Natural killer cell (primary cell): ENCODE measurements around the gene NRG3. TPM values are rescaled to one million over a fixed set of nuclear protein-coding genes. Genes with fewer than 3 reads are reported as not detected.

Experiments used
- ATAC-seq, 3 donors: fragments of 150-1000 bp in 2 of 3; fragments of 200-7000 bp in 1 of 3; cut with Tn5 transposase; 1 replicate in 1 of 3; 2 replicates in 2 of 3; pipeline ENCODE4 v1.10.0; 2021; ENCODE audit warnings: mild to moderate bottlenecking in 2 of 3, moderate library complexity in 2 of 3
- DNase-seq, 2 donors: peaks; one replicate each; pipeline versions ENCODE4 v3.0.0 to v3.0.0-alpha.2; 2013 to 2021; ENCODE audit warnings: mixed read lengths in 1 of 2
- H3K27ac ChIP-seq: one replicate; pipeline ENCODE4 v1.5.1; 2013; ENCODE audit warnings: mild to moderate bottlenecking, low read length
- H3K27me3 ChIP-seq: one replicate; pipeline ENCODE4 v1.6.1; 2013; ENCODE audit warnings: low read length; ENCODE audit not compliant: control insufficient read depth, insufficient read depth
- H3K36me3 ChIP-seq: one replicate; pipeline ENCODE4 v1.6.1; 2013; ENCODE audit warnings: low read length; ENCODE audit not compliant: control insufficient read depth, insufficient read depth
- H3K4me1 ChIP-seq: one replicate; pipeline ENCODE4 v1.6.1; 2013; ENCODE audit warnings: low read length; ENCODE audit not compliant: control insufficient read depth, insufficient read depth
- H3K4me3 ChIP-seq: one replicate; pipeline ENCODE4 v1.5.1; 2013; ENCODE audit warnings: low read length
- H3K9me3 ChIP-seq: one replicate; pipeline ENCODE4 v1.6.1; 2013; ENCODE audit warnings: low read length; ENCODE audit not compliant: control insufficient read depth, insufficient read depth
- H3K27ac Mint-ChIP-seq, 2 donors: one replicate each; pipeline ENCODE4 v1.8.0; 2022; ENCODE audit warnings: mild to moderate bottlenecking in 2 of 2, mixed read lengths in 2 of 2, moderate library complexity in 1 of 2
- H3K27me3 Mint-ChIP-seq, 2 donors: one replicate each; pipeline ENCODE4 v1.8.0; 2022; ENCODE audit warnings: low read depth in 2 of 2, mixed read lengths in 2 of 2
- H3K36me3 Mint-ChIP-seq: one replicate; pipeline ENCODE4 v1.8.0; 2022; ENCODE audit warnings: mixed read lengths
- H3K4me1 Mint-ChIP-seq, 2 donors: one replicate each; pipeline ENCODE4 v1.8.0; 2022; ENCODE audit warnings: mixed read lengths in 2 of 2
- H3K4me3 Mint-ChIP-seq: one replicate; pipeline ENCODE4 v1.8.0; 2022; ENCODE audit warnings: mild to moderate bottlenecking, moderate library complexity, mixed read lengths
- H3K9me3 Mint-ChIP-seq, 2 donors: one replicate each; pipeline ENCODE4 v1.8.0; 2022; ENCODE audit warnings: mixed read lengths in 2 of 2
- CTCF ChIP-seq: fragments of 200-600 bp; IDR thresholded peaks from one replicate; pipeline ENCODE4 v1.8.0; 2022; ENCODE audit warnings: antibody characterized with exemption
- WGBS: methylation state at CpG from one replicate; pipeline ENCODE4 v1.1.7; 2013; ENCODE audit warnings: missing lambda C conversion rate; ENCODE audit not compliant: insufficient coverage; 5-methylcytosine and 5-hydroxymethylcytosine counted together
- intact Hi-C: fragments of 100-400 bp; cut with micrococcal nuclease; formaldehyde crosslinking; loops from one replicate; pipeline ENCODE4 v1.14.2; 2022
- total RNA-seq, 4 donors: library from RNA; stranded (reverse); fragments of 120-200 nt in 1 of 4; gene quantifications; one replicate each; pipeline versions ENCODE4 v1.2.3 to v1.2.4, GENCODE V29; 2013 to 2022

Gene NRG3
- total RNA-seq, 3 donors from 2014 or later (not counting 1 experiment from before 2014, with no cell fraction given), result not detected

GRCh38 chr10:82160307-82160706, 285.3 kb downstream of the NRG3 start:
- Histone ChIP-seq H3K9me3 (no peaks in the 10 kb centered on the region), H3K27ac (no peak overlapping the region), H3K4me1 (no peaks in the 10 kb centered on the region), H3K36me3 (no peaks in the 10 kb centered on the region), H3K4me3 (no peak overlapping the region), H3K27me3 (no peaks in the 10 kb centered on the region)
- no peak for DNase-seq
- H3K36me3 Mint-ChIP-seq, result peaks cover 7% of the 10 kb centered on the region
- no peak overlapping the region for H3K27ac Mint-ChIP-seq
- 94% methylated on average over 1 of the region's 1 CpG for WGBS
- ATAC-seq, result no peak
- H3K4me1 Mint-ChIP-seq, result no peaks in the 10 kb centered on the region
- no peaks in the 10 kb centered on the region for H3K27me3 Mint-ChIP-seq
- H3K4me3 Mint-ChIP-seq, result no peak overlapping the region
- TF ChIP-seq CTCF, result no peak
- intact Hi-C loops, result no loop called here
- peaks cover 15 to 22% of the 10 kb centered on the region in 2 donors for H3K9me3 Mint-ChIP-seq

- no peaks in the 10 kb centered on the region for H3K27me3 Mint-ChIP-seq
- H3K4me3 Mint-ChIP-seq, result no peak overlapping the region
- intact Hi-C loops, result no loop called here
- Histone ChIP-seq H3K36me3 (no peaks in the 10 kb centered on the region), H3K27ac (no peak overlapping the region), H3K4me3 (no peak overlapping the region), H3K27me3 (no peaks in the 10 kb centered on the region), H3K9me3 (no peaks in the 10 kb centered on the region), H3K4me1 (no peaks in the 10 kb centered on the region)
- peaks cover 7% of the 10 kb centered on the region for H3K36me3 Mint-ChIP-seq
- no peak overlapping the region for H3K27ac Mint-ChIP-seq
- no peak for ATAC-seq
- H3K4me1 Mint-ChIP-seq, result no peaks in the 10 kb centered on the region
- DNase-seq, result no peak
- peaks cover 15 to 22% of the 10 kb centered on the region in 2 donors for H3K9me3 Mint-ChIP-seq
- 63% methylated on average over 1 of the region's 2 CpGs for WGBS
- no peak for TF ChIP-seq CTCF
Observed at GRCh38 chr10:82161264-82161663, 286.3 kb downstream of the NRG3 start.

GRCh38 chr10:82162549-82163195, 287.7 kb downstream of the NRG3 start:
- Mint-ChIP-seq H3K27me3 (no peaks in the 10 kb centered on the region), H3K4me3 (no peak overlapping the region), H3K9me3 (peaks cover 16 to 18% of the 10 kb centered on the region in 2 donors), H3K36me3 (peaks cover 7% of the 10 kb centered on the region), H3K4me1 (no peaks in the 10 kb centered on the region), H3K27ac (no peak overlapping the region)
- Histone ChIP-seq H3K4me1 (no peaks in the 10 kb centered on the region), H3K9me3 (no peaks in the 10 kb centered on the region), H3K27ac (no peak overlapping the region), H3K27me3 (no peaks in the 10 kb centered on the region), H3K4me3 (no peak overlapping the region), H3K36me3 (no peaks in the 10 kb centered on the region)
- DNase-seq (no peak), ATAC-seq (no peak)
- 72% methylated on average over 2 of the region's 4 CpGs for WGBS
- intact Hi-C loops, result no loop called here
- no peak for TF ChIP-seq CTCF

GRCh38 chr10:82171899-82172298, 296.9 kb downstream of the NRG3 start:
- no peaks in the 10 kb centered on the region for H3K36me3 Mint-ChIP-seq
- no peak for TF ChIP-seq CTCF
- 87% methylated on average over 3 of the region's 3 CpGs for WGBS
- no peak overlapping the region for H3K27ac Mint-ChIP-seq
- intact Hi-C loops, result no loop called here
- H3K27me3 Mint-ChIP-seq, result no peaks in the 10 kb centered on the region
- Histone ChIP-seq H3K4me1 (no peaks in the 10 kb centered on the region), H3K27ac (no peak overlapping the region), H3K27me3 (no peaks in the 10 kb centered on the region), H3K9me3 (no peaks in the 10 kb centered on the region), H3K36me3 (no peaks in the 10 kb centered on the region), H3K4me3 (no peak overlapping the region)
- H3K9me3 Mint-ChIP-seq, result peaks cover 12 to 19% of the 10 kb centered on the region in 2 donors
- ATAC-seq (no peak), DNase-seq (no peak)
- H3K4me3 Mint-ChIP-seq, result no peak overlapping the region
- no peaks in the 10 kb centered on the region for H3K4me1 Mint-ChIP-seq
